HEK293 (cell line): ENCODE data around the gene MDM4.
A peak's percentile ranks its signal among the peaks of the same experiment; 100 is the strongest.

Experiments used
- CTCF ChIA-PET: fragments of 350-600 bp; formaldehyde crosslinking; extraction: SDS; loops from one replicate; lab custom pipeline; 2021; ENCODE audit warnings: antibody characterized with exemption; lab: Yijun Ruan, JAX
- POLR2A ChIA-PET: fragments of 300-600 bp; formaldehyde crosslinking; extraction: SDS; loops from one replicate; lab custom pipeline; 2020; ENCODE audit warnings: antibody characterized with exemption, inconsistent platforms; lab: Yijun Ruan, JAX
- H3K27ac ChIP-seq: fragments of 200-500 bp; sonication (Bioruptor generic); 2 replicates; pipeline ENCODE4 v1.5.1; 2014; ENCODE audit warnings: low read depth, low read length, control low read depth, inconsistent platforms; ENCODE audit errors: extremely low read depth
- H3K36me3 ChIP-seq, 2 experiments: fragments of 200-500 bp in 1 of 2; sonication (Bioruptor generic) in 1 of 2; 1 replicate in 1 of 2; 2 replicates in 1 of 2; pipeline ENCODE4 v1.5.1; 2014 to 2017; ENCODE audit warnings: inconsistent platforms in 2 of 2, low read length in 2 of 2; ENCODE audit not compliant: control insufficient read depth in 2 of 2, insufficient read depth in 1 of 2
- H3K4me1 ChIP-seq: fragments of 200-500 bp; sonication (Bioruptor generic); 2 replicates; pipeline ENCODE4 v1.5.1; 2014; ENCODE audit warnings: mild to moderate bottlenecking, low read length, inconsistent platforms; ENCODE audit not compliant: control insufficient read depth, insufficient read depth
- H3K4me3 ChIP-seq: 2 replicates; pipeline ENCODE4 v1.5.1; 2011; ENCODE audit warnings: low read depth, mild to moderate bottlenecking, control low read depth, low read length, moderate library complexity
- H3K9me3 ChIP-seq: fragments of 200-500 bp; sonication (Bioruptor generic); 2 replicates; pipeline ENCODE4 v1.5.1; 2014; ENCODE audit warnings: low read depth, low read length, inconsistent platforms; ENCODE audit not compliant: control insufficient read depth, insufficient read depth
- IKZF3 ChIP-seq: fragments of 450-650 bp; IDR thresholded peaks from 2 replicates; pipeline ENCODE4 v1.5.0; 2018; ENCODE audit warnings: missing biosample characterization, mild to moderate bottlenecking, missing genetic modification characterization, moderate library complexity
- KLF16 ChIP-seq: fragments of 450-650 bp; formaldehyde crosslinking; IDR thresholded peaks from 2 replicates; pipeline ENCODE4 v1.5.1; 2017; ENCODE audit warnings: missing biosample characterization, missing genetic modification characterization
- KLF9 ChIP-seq: fragments of 450-650 bp; formaldehyde crosslinking; IDR thresholded peaks from 2 replicates; pipeline ENCODE4 v1.5.1; 2016; ENCODE audit warnings: missing biosample characterization, missing genetic modification characterization, low read depth
- OVOL3 ChIP-seq: fragments of 450-650 bp; formaldehyde crosslinking; IDR thresholded peaks from 2 replicates; pipeline ENCODE4 v1.5.1; 2016; ENCODE audit warnings: missing biosample characterization, missing genetic modification characterization
- PBX3 ChIP-seq: sonication (generic); formaldehyde crosslinking; IDR thresholded peaks from 2 replicates; pipeline ENCODE4 v1.8.1; 2022; ENCODE audit warnings: mild to moderate bottlenecking, moderate library complexity, missing genetic modification reagents
- REPIN1 ChIP-seq: fragments of 450-650 bp; formaldehyde crosslinking; IDR thresholded peaks from 2 replicates; pipeline ENCODE4 v1.5.1; 2017; ENCODE audit warnings: missing biosample characterization, missing genetic modification characterization, low read depth
- SP7 ChIP-seq: fragments of 450-650 bp; formaldehyde crosslinking; IDR thresholded peaks from 2 replicates; pipeline ENCODE4 v1.5.1; 2016; ENCODE audit warnings: missing biosample characterization, missing genetic modification characterization
- TRIM28 ChIP-seq: IDR thresholded peaks from 2 replicates; pipeline ENCODE4 v1.6.1; 2011; ENCODE audit warnings: low read length, control low read depth, borderline replicate concordance
- WT1 ChIP-seq: fragments of 450-650 bp; formaldehyde crosslinking; IDR thresholded peaks from 2 replicates; pipeline ENCODE4 v1.5.1; 2016; ENCODE audit warnings: missing biosample characterization, missing genetic modification characterization
- ZBTB17 ChIP-seq: fragments of 450-650 bp; formaldehyde crosslinking; IDR thresholded peaks from 2 replicates; pipeline ENCODE4 v1.5.1; 2016; ENCODE audit warnings: missing biosample characterization, missing genetic modification characterization
- ZBTB7A ChIP-seq: fragments of 450-650 bp; formaldehyde crosslinking; IDR thresholded peaks from 2 replicates; pipeline ENCODE4 v1.5.1; 2016; ENCODE audit warnings: low read depth, missing biosample characterization, missing genetic modification characterization
- ZEB2 ChIP-seq: fragments of 450-650 bp; formaldehyde crosslinking; IDR thresholded peaks from 2 replicates; pipeline ENCODE4 v1.5.1; 2016; ENCODE audit warnings: missing biosample characterization, missing genetic modification characterization
- ZNF114 ChIP-seq: fragments of 450-650 bp; formaldehyde crosslinking; IDR thresholded peaks from 2 replicates; pipeline ENCODE4 v1.5.0; 2017; ENCODE audit warnings: missing biosample characterization, missing genetic modification characterization
- ZNF155 ChIP-seq: fragments of 450-650 bp; formaldehyde crosslinking; IDR thresholded peaks from 2 replicates; pipeline ENCODE4 v1.5.1; 2016; ENCODE audit warnings: missing biosample characterization, missing genetic modification characterization
- ZNF175 ChIP-seq: fragments of 450-650 bp; formaldehyde crosslinking; IDR thresholded peaks from 2 replicates; pipeline ENCODE4 v1.5.1; 2016; ENCODE audit warnings: missing biosample characterization, missing genetic modification characterization
- ZNF19 ChIP-seq: fragments of 450-650 bp; formaldehyde crosslinking; IDR thresholded peaks from 2 replicates; pipeline ENCODE4; 2016; ENCODE audit warnings: missing biosample characterization, missing genetic modification characterization, low read depth
- ZNF211 ChIP-seq: fragments of 450-650 bp; formaldehyde crosslinking; IDR thresholded peaks from 2 replicates; pipeline ENCODE4 v1.5.1; 2016; ENCODE audit warnings: low read depth, missing biosample characterization, missing genetic modification characterization
- ZNF24 ChIP-seq: fragments of 450-650 bp; formaldehyde crosslinking; IDR thresholded peaks from 2 replicates; pipeline ENCODE4 v1.5.1; 2016; ENCODE audit warnings: missing biosample characterization, missing genetic modification characterization
- ZNF266 ChIP-seq: fragments of 450-650 bp; formaldehyde crosslinking; IDR thresholded peaks from 2 replicates; pipeline ENCODE4 v1.5.1; 2016; ENCODE audit warnings: missing biosample characterization, missing genetic modification characterization, low read depth
- ZNF311 ChIP-seq: fragments of 450-650 bp; formaldehyde crosslinking; IDR thresholded peaks from 2 replicates; pipeline ENCODE4 v1.5.1; 2017; ENCODE audit warnings: missing biosample characterization, missing genetic modification characterization, borderline replicate concordance
- ZNF341 ChIP-seq: fragments of 450-650 bp; formaldehyde crosslinking; IDR thresholded peaks from 2 replicates; pipeline ENCODE4; 2016; ENCODE audit warnings: low read depth, missing biosample characterization, missing genetic modification characterization
- ZNF366 ChIP-seq: fragments of 450-650 bp; formaldehyde crosslinking; conservative IDR thresholded peaks from 2 replicates; pipeline ENCODE4 v1.5.1; 2016; ENCODE audit warnings: missing biosample characterization, missing genetic modification characterization
- ZNF37A ChIP-seq: fragments of 450-650 bp; IDR thresholded peaks from 2 replicates; pipeline ENCODE4 v1.5.1; 2018; ENCODE audit warnings: missing biosample characterization, missing genetic modification characterization
- ZNF501 ChIP-seq: fragments of 450-650 bp; formaldehyde crosslinking; IDR thresholded peaks from 2 replicates; pipeline ENCODE4 v1.5.1; 2016; ENCODE audit warnings: missing biosample characterization, missing genetic modification characterization
- ZNF548 ChIP-seq: fragments of 450-650 bp; formaldehyde crosslinking; IDR thresholded peaks from 2 replicates; pipeline ENCODE4 v1.5.1; 2016; ENCODE audit warnings: missing biosample characterization, missing genetic modification characterization
- ZNF549 ChIP-seq: fragments of 450-650 bp; IDR thresholded peaks from 2 replicates; pipeline ENCODE4 v1.5.1; 2018; ENCODE audit warnings: missing biosample characterization, missing genetic modification characterization, mild to moderate bottlenecking, inconsistent platforms, moderate library complexity
- ZNF561 ChIP-seq: fragments of 450-650 bp; IDR thresholded peaks from 2 replicates; pipeline ENCODE4 v1.5.1; 2018; ENCODE audit warnings: missing biosample characterization, missing genetic modification characterization, borderline replicate concordance
- ZNF585B ChIP-seq: fragments of 450-650 bp; formaldehyde crosslinking; IDR thresholded peaks from 2 replicates; pipeline ENCODE4 v1.5.1; 2016; ENCODE audit warnings: missing biosample characterization, missing genetic modification characterization
- ZNF626 ChIP-seq: fragments of 450-650 bp; sonication (Bioruptor Pico); formaldehyde crosslinking; IDR thresholded peaks from 2 replicates; pipeline ENCODE4 v1.5.1; 2018; ENCODE audit warnings: missing biosample characterization, missing genetic modification characterization, inconsistent platforms
- ZNF629 ChIP-seq: fragments of 450-650 bp; formaldehyde crosslinking; IDR thresholded peaks from 2 replicates; pipeline ENCODE4 v1.5.1; 2017; ENCODE audit warnings: missing biosample characterization, missing genetic modification characterization
- ZNF660 ChIP-seq: fragments of 450-650 bp; IDR thresholded peaks from 2 replicates; pipeline ENCODE4 v1.5.1; 2018; ENCODE audit warnings: missing biosample characterization, mild to moderate bottlenecking, missing genetic modification characterization
- ZNF670 ChIP-seq: fragments of 450-650 bp; formaldehyde crosslinking; IDR thresholded peaks from 2 replicates; pipeline ENCODE4 v1.5.1; 2016; ENCODE audit warnings: missing biosample characterization, missing genetic modification characterization, low read depth
- ZNF677 ChIP-seq: fragments of 450-650 bp; IDR thresholded peaks from 2 replicates; pipeline ENCODE4 v1.5.0; 2018; ENCODE audit warnings: missing biosample characterization, mild to moderate bottlenecking, missing genetic modification characterization, moderate library complexity
- ZNF830 ChIP-seq: fragments of 450-650 bp; IDR thresholded peaks from 2 replicates; pipeline ENCODE4 v1.5.0; 2018; ENCODE audit warnings: missing biosample characterization, missing genetic modification characterization, low read depth, mild to moderate bottlenecking, moderate library complexity
- TF ChIP-seq, protein P1 (sequence below): fragments of 450-650 bp; IDR thresholded peaks from 2 replicates; pipeline ENCODE4 v1.5.1; 2018; ENCODE audit warnings: missing biosample characterization, mild to moderate bottlenecking, missing genetic modification characterization
- TF ChIP-seq, protein P2 (sequence below): fragments of 450-650 bp; IDR thresholded peaks from 2 replicates; pipeline ENCODE4 v1.5.1; 2018; ENCODE audit warnings: missing biosample characterization, missing genetic modification characterization

Gene MDM4

GRCh38 chr1:204495078-204495753, 21.0 kb upstream of the MDM4 start:
- CTCF ChIA-PET = interaction anchor here (0.5 to 19.1 kb wide), 15 partner anchors 8 to 1160 kb away, joined by 3 to 314 read pairs (median 5); no protein-coding TSS in a partner anchor
- Histone ChIP-seq H3K9me3 (no peaks in the 10 kb centered on the region), H3K27ac (peak overlapping the region; percentile 90; the same call in 1 of the 2 replicates), H3K4me3 (peak overlapping the region; percentile 80), H3K36me3 (no peaks in the 10 kb centered on the region), H3K4me1 (peaks cover 5% of the 10 kb centered on the region)
- POLR2A ChIA-PET = interaction anchor here (0.6 to 4.2 kb wide), 7 partner anchors 11 to 78 kb away, joined by 3 to 20 read pairs (median 7); no protein-coding TSS in a partner anchor
- TF ChIP-seq ZNF24 (tag by site-specific recombination) (no peak), ZNF366 (tag by site-specific recombination) (0 out of 2 replicates have a peak, but pooled peaks have one; percentile 18), ZNF830 (tag by site-specific recombination) (no peak), ZNF561 (no peak), ZNF155 (tag by site-specific recombination) (no peak), ZNF175 (tag by site-specific recombination) (no peak), ZBTB7A (tag by site-specific recombination) (no peak), ZNF19 (no peak), ZNF37A (tag by site-specific recombination) (no peak), ZNF501 (no peak), ZNF549 (tag by site-specific recombination) (peak; percentile 86), PBX3 (CRISPR knock-in tag) (no peak), ZNF677 (tag by site-specific recombination) (no peak), ZNF629 (tag by site-specific recombination) (no peak), ZNF548 (tag by site-specific recombination) (no peak), OVOL3 (tag by site-specific recombination) (no peak), SP7 (tag by site-specific recombination) (no peak), ZNF114 (tag by site-specific recombination) (no peak), ZNF311 (no peak), ZNF585B (tag by site-specific recombination) (no peak), ZBTB17 (tag by site-specific recombination) (peak; percentile 10), WT1 (tag by site-specific recombination) (no peak), ZNF211 (no peak), ZNF670 (tag by site-specific recombination) (no peak), KLF9 (tag by site-specific recombination) (no peak), ZNF341 (tag by site-specific recombination) (peak; percentile 62; the same call in 1 of the 2 replicates), ZNF626 (tag by site-specific recombination) (no peak), TRIM28 (no peak), ZNF266 (tag by site-specific recombination) (no peak), REPIN1 (no peak), ZEB2 (tag by site-specific recombination) (no peak), ZNF660 (tag by site-specific recombination) (no peak), IKZF3 (tag by site-specific recombination) (no peak), KLF16 (no peak)
- TF ChIP-seq, protein P1, sequence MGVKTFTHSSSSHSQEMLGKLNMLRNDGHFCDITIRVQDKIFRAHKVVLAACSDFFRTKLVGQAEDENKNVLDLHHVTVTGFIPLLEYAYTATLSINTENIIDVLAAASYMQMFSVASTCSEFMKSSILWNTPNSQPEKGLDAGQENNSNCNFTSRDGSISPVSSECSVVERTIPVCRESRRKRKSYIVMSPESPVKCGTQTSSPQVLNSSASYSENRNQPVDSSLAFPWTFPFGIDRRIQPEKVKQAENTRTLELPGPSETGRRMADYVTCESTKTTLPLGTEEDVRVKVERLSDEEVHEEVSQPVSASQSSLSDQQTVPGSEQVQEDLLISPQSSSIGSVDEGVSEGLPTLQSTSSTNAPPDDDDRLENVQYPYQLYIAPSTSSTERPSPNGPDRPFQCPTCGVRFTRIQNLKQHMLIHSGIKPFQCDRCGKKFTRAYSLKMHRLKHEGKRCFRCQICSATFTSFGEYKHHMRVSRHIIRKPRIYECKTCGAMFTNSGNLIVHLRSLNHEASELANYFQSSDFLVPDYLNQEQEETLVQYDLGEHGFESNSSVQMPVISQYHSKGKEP (tag by site-specific recombination) = 0 out of 2 replicates have a peak, but pooled peaks have one; percentile 7
- TF ChIP-seq, protein P2, sequence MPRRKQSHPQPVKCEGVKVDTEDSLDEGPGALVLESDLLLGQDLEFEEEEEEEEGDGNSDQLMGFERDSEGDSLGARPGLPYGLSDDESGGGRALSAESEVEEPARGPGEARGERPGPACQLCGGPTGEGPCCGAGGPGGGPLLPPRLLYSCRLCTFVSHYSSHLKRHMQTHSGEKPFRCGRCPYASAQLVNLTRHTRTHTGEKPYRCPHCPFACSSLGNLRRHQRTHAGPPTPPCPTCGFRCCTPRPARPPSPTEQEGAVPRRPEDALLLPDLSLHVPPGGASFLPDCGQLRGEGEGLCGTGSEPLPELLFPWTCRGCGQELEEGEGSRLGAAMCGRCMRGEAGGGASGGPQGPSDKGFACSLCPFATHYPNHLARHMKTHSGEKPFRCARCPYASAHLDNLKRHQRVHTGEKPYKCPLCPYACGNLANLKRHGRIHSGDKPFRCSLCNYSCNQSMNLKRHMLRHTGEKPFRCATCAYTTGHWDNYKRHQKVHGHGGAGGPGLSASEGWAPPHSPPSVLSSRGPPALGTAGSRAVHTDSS (tag by site-specific recombination) = no peak
